Left forelimb (tissue), 1 donor: ENCODE measurements around the gene TFB1M.
"Not testable (repeated sequence)": the region's sequence is repeated elsewhere in the genome, so short reads cannot be mapped to it uniquely, and the experiment has no call there.

Source experiments
- DNase-seq: peaks from one replicate; pipeline ENCODE4 v3.0.0-alpha.2; 2018; ENCODE audit warnings: low spot score

The TFB1M gene

DNA sequence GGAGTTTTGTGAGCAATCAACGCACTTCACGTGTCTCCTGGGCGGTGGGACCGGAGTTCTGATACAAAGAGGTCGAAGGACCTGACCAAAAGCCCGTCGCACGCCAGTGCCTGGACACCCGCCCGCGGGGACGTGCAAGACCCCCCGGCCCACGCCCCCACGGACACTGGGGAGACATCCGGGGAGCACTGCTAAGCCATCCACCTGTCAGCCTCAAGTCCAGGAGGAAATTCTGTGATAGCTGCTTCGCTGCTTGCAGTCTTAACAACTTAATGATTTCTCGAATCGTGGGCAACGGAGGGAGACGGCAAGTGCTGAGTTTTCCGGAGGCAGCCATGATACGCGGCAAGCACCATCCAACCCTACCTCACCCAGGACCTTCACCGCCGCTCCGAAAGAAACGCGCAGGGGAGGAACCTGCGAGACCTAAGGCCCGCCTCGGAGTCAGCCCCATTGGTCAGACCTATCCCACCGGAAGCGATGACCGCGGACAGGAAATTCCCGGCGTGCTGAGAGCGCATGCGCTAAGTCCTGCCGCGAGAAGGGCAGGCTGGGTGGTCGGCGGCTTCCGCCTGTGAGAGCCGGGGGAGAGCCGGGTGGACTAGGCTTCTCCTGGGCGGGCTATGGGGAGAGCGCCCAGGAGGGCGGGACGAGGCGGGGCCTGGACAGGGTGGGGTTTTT, at the start of gene TFB1M:
Gene TFB1M (minus strand): TSS at position 393 of the 681 bp plus-strand sequence. CDS start 56 bp downstream, at position 337.
- peak; percentile 99 for DNase-seq

DNA sequence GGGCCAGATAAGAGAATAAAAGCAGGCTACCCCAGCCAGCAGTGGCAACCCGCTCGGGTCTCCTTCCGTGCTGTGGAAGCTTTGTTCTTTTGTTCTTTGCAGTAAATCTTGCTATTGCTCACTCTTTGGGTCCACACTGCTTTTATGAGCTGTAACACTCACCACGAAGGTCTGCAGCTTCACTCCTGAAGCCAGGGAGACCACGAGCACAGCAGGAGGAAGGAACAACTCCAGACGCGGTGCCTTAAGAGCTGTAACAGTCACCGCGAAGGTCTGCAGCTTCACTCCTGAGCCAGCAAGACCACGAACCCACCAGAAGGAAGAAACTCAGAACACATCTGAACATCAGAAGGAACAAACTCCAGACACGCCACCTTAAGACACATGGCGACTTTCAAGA, 49.7 kb upstream of the TFB1M start:
- DNase-seq: not testable (repeated sequence)

GRCh38 chr6:155362968-155363632, 48.8 kb upstream of the TFB1M start:
- not testable (repeated sequence) for DNase-seq

DNA sequence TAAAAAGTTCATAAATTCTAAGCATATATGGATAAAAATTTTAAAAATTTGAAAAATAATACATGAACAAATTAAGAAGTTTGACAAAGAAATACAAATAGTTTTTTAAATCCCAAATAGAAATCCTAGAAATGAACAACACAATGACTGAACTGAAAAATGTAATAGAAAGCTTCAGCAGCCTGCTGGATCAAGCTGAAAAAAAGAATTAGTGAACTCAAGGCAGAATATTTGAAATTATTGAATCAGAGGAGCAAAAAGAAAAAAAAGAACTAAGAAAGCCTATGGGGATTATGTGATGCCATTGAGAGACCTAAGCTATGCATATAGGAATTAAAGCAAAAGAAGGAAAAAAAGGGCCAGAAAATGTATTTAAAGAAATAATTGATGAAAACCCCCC, 39.9 kb upstream of the TFB1M start:
- DNase-seq: no peak

DNA sequence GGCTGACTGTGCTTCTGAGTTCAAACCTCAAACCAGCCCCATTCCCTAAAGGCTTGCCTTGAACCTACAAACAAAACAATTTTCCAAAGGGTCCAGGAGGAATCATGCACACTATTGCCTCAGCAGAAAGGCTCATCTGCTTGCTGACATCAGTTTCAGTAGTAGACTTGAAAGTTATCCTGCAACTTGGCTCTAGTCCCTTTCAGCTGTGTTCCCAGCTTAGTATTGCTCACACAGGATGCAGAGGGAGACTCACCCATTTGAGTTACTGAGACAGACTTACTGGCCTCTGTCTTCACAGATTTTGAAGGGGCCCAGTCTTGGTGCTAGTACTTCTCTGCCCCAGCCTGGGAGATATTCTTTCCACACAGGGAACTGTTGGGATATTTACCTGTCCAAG, 38.5 kb upstream of the TFB1M start:
- no peak for DNase-seq

GRCh38 chr6:155352130-155352420, 37.8 kb upstream of the TFB1M start:
- DNase-seq: no peak

DNA sequence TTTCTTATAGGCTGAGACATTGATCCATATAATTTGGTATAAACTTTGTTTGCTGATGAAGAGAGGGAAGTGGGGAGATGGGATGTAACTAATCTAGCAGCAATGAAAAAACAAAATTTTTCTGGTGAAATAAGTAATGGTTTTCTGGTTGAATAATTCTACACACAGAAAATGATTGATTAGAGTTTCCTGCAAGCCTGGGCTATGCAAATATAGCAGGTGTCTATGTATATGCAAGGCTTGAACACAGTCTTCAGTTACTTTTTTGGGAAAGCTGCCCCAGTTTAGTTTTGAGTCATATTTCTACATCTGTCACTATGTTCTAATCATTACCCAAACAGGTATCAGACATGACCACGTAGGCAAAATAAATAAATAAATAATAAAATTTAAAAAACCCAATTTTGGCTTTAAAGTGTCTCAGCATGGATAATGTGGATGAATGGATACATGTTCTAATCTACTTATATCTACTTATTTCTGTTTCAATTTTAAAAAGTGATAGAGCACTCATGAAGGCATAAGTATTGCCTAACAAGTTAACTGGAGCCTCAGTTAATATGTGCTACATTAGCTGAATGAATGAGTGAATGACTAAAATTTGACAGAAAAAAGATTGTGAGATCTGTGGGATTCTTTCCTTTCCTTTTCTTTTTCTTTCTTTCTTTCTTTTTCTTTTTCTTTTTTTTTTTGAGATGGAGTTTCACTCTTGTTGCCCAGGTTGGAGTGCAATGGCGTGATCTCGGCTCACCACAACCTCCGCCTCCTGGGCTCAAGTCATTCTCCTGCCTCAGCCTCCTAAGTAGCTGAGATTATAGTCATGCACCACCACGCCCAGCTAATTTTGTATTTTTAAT, 37.2 kb upstream of the TFB1M start:
- no peak for DNase-seq

DNA sequence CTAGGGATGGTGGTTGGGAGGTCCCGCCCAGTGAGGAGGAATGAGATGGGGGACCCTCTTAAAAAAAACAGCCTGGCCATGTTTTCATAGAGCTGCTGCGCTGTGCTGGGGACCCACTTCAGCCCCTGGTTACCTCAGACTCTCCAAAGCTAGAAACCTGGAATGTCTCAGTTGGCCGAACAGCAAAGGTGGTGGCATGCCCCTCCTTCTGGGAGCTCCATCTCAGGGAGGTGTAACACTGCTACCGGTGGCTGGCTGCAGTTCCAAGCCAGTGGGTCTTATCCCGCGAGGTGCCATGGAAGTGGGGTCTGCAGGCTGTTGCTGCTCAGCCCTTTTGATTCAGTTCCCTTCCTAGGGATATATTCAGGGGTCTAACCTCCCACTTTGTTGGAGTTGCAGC, 35.7 kb upstream of the TFB1M start:
- no peak for DNase-seq

DNA sequence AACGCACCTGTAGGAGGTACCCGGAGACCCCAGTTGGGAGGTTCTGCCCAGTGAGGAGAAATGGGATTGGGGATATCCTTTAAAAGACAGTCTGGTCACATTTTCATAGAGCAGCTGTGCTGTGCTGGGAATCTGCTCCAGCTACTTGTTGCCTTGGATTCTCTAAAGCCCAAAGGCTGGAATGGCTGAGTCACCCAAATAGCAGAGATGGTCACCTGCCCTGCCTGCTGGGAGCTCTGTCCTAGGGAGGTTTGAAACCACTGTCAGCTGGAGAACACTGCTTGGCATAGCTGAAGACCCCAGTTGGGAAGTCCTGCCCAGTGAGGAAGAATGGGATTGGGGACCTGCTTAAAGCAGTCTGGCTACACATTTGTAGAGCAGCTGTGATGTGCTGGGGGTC, 34.8 kb upstream of the TFB1M start:
- DNase-seq: no peak

DNA sequence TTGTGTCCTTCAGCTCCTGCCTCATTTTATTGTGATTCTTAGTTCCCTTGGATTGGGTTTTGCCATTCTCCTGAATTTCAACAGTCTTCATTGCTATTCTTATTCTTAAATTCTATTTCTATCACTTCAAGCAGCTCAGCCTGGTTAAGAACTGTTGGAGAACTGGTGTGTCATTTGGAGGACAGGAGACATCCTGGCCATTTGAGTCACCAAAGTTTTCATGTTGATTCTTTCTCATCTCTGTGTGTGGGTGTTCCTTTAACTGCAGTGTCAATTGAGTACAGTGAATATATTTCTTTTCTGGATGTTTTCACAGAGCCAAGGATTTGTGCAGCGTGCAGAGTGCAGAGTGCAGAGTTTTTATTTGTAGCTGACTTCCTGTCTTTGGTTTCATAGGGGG, 33.5 kb upstream of the TFB1M start:
- no peak for DNase-seq

DNA sequence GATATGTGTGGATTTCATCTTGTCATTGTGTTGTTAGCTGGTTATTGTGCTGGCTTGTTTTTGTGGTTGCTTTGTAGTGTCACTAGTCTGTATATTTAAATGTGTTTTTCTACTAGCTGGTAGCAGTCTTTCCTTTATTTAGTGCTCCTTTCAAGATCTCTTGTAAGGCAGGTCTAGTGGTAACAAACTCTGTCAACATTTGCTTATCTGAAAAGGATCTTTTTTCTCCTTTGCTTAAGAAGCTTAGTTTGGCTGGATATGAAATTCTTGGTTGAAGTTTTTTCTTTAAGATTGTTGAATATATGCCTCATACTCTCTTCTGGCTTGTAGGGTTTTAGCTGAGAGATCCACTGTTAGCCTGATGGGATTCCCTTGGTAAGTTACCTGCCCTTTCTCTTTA, 32.7 kb upstream of the TFB1M start:
- no peak for DNase-seq

GRCh38 chr6:155344341-155345006, 30.2 kb upstream of the TFB1M start:
- no peak for DNase-seq

DNA sequence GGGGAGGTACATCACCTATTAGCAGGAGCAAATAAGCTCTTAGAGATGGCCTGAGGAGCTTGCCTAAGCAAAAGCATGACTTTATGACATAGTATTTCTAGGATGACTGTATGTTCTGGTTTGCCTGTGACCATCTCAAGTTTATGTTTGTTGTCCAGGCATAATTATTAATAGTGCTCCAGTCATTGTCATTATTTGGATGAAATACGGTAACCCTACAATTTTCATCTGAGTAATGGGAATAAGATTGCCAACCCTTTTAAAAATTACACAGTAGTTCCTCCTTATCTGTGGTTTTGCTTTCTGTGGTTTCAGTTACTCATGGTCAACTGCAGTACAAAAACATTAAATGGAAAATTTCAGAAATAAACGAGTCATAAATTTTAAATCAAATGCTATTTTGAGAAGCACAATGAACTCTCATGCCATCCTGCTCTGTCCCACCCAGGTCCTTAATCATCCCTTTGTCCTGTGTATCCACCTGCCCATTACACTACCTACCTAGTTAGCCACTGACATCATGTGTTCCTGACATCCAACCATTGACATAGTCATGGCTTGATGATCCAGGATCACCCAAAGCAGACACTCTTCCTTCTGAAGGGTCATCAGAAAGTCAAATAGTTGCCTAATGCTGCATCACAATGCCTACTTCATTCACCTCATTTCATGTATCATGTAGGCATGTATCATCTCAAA, 27.0 kb upstream of the TFB1M start:
- no peak for DNase-seq

DNA sequence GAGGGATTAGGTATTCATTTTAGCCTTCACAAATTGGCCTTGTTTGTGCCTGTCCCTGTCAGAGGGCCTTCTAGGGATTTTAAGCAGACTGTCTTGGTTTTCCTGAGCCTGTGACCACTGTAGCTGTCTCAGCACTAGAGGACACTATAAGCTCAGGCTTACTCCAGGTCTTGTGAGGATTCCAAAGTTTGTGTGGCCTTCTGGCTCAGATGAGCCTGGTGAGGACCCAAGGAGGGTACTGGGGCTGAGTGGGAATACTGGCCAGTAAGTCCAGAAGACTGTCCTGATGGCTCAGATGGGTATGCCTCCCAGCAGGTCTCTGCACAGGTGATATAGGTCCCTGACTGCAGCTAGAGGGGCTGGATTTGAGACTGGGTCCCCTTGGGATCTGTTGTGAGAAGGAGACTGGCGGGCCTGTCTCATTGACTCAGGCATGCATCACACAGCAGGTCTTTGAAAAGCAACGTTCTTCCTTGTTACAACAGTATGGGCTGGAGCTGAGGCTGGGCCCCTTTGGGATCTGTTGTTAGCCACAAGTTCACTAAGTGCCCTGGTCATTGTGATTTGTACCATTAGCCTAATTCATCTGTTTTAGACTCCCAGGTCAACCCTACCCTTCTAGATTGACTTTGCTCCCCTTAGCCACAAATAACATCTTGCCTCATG, 26.3 kb upstream of the TFB1M start:
- DNase-seq: no peak

GRCh38 chr6:155339929-155340328, 25.6 kb upstream of the TFB1M start:
- not testable (repeated sequence) for DNase-seq

- DNase-seq: not testable (repeated sequence)
These were observed 24.0 kb upstream of the TFB1M start for GRCh38 chr6:155338237-155338636.

GRCh38 chr6:155335265-155335664, 21.0 kb upstream of the TFB1M start:
- DNase-seq: no peak

DNA sequence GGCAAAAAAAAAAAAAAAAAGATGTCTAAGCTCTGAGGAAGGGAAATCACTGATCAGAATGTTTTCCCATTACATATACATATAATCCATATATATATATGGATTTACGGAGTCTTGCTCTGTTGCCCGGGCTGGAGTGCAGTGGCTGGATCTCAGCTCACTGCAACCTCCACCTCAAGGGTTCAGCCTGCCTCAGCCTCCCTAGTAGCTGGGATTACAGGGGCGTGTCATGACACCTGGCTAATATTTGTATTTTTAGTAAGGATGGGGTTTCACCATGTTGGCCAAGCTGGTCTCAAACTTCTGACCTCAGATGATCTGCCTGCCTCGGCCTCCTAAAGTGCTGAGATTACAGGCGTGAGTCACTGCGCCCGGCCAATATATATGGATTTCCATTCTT, 19.8 kb upstream of the TFB1M start:
- not testable (repeated sequence) for DNase-seq

DNA sequence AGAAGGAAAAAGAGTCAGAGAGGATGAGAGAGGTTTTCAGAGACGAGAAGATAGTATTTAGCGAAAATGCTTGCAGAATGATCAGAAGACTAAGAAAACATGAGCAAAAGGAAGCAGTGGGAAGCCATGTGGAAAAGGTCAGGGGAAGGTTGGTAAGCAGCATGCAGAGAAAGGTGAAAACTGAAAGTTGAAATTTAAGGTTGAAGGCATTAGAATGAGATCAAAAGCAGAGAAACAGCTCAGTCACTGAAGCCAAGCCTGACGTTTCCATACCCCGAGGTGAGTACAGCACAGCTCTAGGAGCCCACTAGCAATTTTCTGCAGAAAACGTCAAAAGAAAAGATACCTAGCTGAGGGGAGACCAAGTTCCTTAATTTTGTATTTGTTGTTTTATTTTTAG, 19.1 kb upstream of the TFB1M start:
- DNase-seq: no peak

DNA sequence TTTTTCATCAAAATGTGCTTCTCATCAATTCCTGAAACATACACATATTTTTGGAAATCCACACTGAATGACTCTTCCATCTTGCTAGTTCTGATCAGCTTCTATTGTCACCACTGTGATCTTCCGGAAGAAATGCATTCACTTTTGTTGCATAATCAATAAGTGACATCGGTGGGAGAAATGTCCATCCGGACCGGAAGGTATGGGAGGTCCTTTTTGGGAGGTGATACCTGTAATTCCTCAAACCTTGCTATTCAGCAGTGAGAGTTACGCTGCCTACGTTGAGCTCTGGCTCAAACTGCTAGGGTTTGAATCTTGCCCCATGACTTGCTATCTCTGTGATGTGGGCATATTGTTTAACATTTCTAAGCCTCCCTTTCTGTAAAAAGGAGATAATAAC, 16.6 kb upstream of the TFB1M start:
- no peak for DNase-seq

GRCh38 chr6:155330133-155330734, 15.9 kb upstream of the TFB1M start:
- no peak for DNase-seq
